ENCODE measurements around the gene PLN.

DNA sequence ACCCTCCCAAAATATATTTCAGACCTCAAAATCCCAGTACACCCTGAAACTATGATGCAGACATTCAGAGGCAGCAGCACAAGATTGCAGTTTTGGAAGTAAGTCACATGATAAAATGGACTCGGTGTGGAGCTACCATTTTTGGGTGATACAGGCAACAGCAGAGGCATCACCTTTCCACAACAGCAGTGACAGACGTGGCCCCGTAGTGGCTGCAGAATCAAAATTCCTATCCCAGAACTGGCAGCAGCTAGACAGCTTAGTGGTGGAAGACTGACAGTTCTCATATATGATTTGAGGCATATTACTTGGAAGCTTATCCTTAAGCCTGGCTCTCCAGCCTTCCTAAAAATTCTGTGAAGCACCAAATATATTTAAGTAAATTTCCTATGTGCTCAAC is 19.9 kb downstream of the PLN start:
- TF ChIP-seq, protein P1, sequence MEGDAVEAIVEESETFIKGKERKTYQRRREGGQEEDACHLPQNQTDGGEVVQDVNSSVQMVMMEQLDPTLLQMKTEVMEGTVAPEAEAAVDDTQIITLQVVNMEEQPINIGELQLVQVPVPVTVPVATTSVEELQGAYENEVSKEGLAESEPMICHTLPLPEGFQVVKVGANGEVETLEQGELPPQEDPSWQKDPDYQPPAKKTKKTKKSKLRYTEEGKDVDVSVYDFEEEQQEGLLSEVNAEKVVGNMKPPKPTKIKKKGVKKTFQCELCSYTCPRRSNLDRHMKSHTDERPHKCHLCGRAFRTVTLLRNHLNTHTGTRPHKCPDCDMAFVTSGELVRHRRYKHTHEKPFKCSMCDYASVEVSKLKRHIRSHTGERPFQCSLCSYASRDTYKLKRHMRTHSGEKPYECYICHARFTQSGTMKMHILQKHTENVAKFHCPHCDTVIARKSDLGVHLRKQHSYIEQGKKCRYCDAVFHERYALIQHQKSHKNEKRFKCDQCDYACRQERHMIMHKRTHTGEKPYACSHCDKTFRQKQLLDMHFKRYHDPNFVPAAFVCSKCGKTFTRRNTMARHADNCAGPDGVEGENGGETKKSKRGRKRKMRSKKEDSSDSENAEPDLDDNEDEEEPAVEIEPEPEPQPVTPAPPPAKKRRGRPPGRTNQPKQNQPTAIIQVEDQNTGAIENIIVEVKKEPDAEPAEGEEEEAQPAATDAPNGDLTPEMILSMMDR (IDR thresholded peaks at IDR 0.05) = no peak
- no peak for TF ChIP-seq POLR2A (IDR thresholded peaks at IDR 0.05)
